C4-2B (cell line): Measurements from ENCODE around the gene VAC14.

ENCODE experiments used
- CTCF ChIP-seq: fragments of 450-650 bp; conservative IDR thresholded peaks from 2 replicates; pipeline ENCODE4 v1.5.1; 2017; ENCODE audit warnings: mild to moderate bottlenecking
- ZFX ChIP-seq: fragments of 450-650 bp; IDR thresholded peaks from 2 replicates; pipeline ENCODE4 v1.6.1; 2017

DNA sequence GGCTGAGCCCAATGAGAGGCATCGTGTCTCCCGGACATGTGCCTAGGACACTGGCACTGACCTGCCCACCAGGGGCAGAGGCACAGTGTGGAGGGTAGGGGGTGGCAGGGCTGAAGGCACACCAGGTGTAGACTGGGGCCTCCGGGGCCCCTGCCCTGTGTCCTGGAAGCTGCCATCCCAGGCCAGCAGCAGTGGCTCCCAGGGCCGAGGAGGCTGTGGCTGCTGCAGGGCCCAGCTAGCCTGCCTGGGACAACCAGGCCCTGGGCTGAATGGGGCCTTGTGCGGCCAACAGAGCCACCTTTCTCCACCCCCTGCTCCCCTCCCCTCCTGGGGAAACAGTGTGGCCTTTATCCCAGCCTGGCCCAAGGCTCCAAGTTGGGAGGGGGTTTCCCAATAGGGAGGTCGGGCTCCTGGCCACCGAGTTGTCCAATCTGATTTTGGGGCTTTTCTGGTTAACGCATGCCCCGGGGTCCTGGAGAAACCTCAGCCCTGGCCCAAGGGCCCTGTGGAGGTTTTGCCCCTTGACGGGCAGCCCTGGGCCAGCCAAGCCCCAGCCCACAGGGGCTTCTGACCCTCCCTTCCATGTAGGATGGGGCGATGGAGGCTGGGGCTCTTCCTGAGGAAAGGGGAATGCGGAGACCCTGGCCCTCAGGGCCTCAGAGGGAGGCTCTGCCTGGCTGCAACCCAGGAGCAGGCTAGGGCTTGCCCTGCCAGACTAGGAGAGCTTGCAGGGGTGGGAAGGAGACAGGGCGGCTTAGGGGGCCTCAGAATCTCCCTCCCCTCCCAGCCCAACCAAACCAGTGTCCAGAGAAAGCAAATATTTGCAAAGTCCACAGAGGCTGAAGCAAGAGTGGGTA, 119.3 kb downstream of the VAC14 start:
- TF ChIP-seq CTCF (no peak), ZFX (no peak)
